Measurements from ENCODE around the gene FEM1C.
"Not testable (repeated sequence)": the region's sequence is repeated elsewhere in the genome, so short reads cannot be mapped to it uniquely, and the experiment has no call there.

Gene FEM1C

DNA sequence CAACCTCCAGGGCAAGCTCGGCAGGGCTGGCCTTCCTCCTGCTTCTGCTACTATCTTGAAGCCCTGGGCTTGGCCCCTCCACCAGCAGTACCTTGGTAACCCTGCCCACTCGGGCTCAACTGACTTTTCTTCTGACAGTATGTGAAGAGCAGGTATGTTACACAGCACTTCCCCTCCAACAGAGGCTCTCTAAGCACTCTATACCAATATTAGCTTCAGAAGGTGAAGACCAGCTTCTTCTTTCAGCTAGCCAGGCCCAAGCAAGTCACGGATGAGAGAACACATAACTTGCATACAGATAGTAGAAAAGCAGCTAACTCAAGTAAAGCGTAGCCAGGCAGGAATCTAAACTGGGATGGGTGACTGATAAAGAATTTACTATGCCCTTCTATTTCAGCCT, 64.3 kb downstream of the FEM1C start:
- no peaks in the 10 kb centered on the region for H3K9me3 ChIP-seq (ENCODE audit: insufficient read depth, low read depth, low read length)
- H2BK12ac ChIP-seq (ENCODE audit: low read length): no peak overlapping the region
- H3K79me1 ChIP-seq (ENCODE audit: low read length): no peaks in the 10 kb centered on the region
- no peaks in the 10 kb centered on the region for H3K79me2 ChIP-seq (ENCODE audit: control insufficient read depth, insufficient read depth, low read length, poor library complexity)
- H3K4me3 ChIP-seq (ENCODE audit: low read depth, low read length): no peak overlapping the region
- no peak overlapping the region for H2BK5ac ChIP-seq (ENCODE audit: low read depth, low read length, poor library complexity)
- no peaks in the 10 kb centered on the region for H3K4me1 ChIP-seq (ENCODE audit: control insufficient read depth in 1 of 2, insufficient read depth in 2 of 2, low read length in 2 of 2)
- H3K23ac ChIP-seq (ENCODE audit: low read length): no peak overlapping the region
- no peak overlapping the region for H3K14ac ChIP-seq (ENCODE audit: low read length)
- H3K18ac ChIP-seq (ENCODE audit: low read length): no peak overlapping the region
- DNase-seq: no peak
- no peak overlapping the region for H3K9ac ChIP-seq (ENCODE audit: low read length)
- H4K91ac ChIP-seq (ENCODE audit: low read depth, low read length): no peak overlapping the region
- no peak overlapping the region for H3K27ac ChIP-seq (ENCODE audit: low read depth, low read length)
- H3K36me3 ChIP-seq (ENCODE audit: control insufficient read depth in 1 of 2, insufficient read depth in 2 of 2, low read length in 2 of 2): no peaks in the 10 kb centered on the region
- H3K4ac ChIP-seq (ENCODE audit: low read depth, low read length): no peak overlapping the region
- no peak overlapping the region for H3K4me2 ChIP-seq (ENCODE audit: low read length)
- no peak overlapping the region for H4K12ac ChIP-seq (ENCODE audit: low read depth, low read length)
- H4K8ac ChIP-seq (ENCODE audit: low read depth, low read length): no peak overlapping the region
- H3K27me3 ChIP-seq (ENCODE audit: insufficient read depth, low read length): peaks cover 3% of the 10 kb centered on the region
- WGBS (ENCODE audit: extremely low coverage, insufficient coverage, insufficient read length): no CpG with 5 or more reads among the region's 4 CpGs
- H2BK120ac ChIP-seq (ENCODE audit: insufficient read depth, low read length, poor library complexity): no peak overlapping the region
- H2AK5ac ChIP-seq (ENCODE audit: low read length): no peak overlapping the region
- no peak overlapping the region for H2AFZ ChIP-seq (ENCODE audit: insufficient read depth, low read length, poor library complexity)

DNA sequence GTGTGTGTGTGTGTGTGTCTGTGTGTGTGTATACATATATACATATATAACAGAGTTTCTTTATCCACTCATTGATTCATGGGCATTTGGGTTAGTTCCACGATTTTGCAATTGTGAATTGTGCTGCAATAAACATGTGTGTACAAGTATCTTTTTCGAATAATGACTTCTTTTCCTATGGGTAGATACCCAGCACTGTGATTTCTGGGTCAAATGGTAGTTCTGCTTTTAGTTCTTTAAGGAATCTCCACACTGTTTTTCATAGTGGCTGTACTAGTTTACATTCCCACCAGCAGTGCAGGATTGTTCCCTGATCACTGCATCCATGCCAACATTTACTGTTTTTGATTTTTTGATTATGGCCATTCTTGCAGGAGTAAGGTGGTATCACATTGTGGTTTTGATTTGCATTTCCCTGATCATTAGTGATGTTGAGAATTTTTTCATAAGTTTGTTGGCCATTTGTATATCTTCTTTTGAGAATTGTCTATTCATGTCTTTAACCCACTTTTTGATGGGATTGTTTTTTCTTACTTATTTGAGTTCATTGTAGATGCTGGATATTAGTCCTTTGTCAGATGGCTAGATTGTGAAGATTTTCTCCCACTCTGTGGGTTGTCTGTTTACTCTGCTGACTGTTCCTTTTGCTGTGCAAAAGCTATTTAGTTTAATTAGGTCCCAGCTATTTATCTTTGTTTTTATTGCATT, 65.3 kb downstream of the FEM1C start:
- H4K91ac ChIP-seq (ENCODE audit: low read depth, low read length); H2BK5ac ChIP-seq (ENCODE audit: low read depth, low read length, poor library complexity); H3K27ac ChIP-seq (ENCODE audit: low read depth, low read length); DNase-seq; H2BK12ac ChIP-seq (ENCODE audit: low read length); H3K4ac ChIP-seq (ENCODE audit: low read depth, low read length); H4K12ac ChIP-seq (ENCODE audit: low read depth, low read length); H2AK5ac ChIP-seq (ENCODE audit: low read length); H3K9ac ChIP-seq (ENCODE audit: low read length); H3K9me3 ChIP-seq (ENCODE audit: insufficient read depth, low read depth, low read length); H2AFZ ChIP-seq (ENCODE audit: insufficient read depth, low read length, poor library complexity); H3K79me2 ChIP-seq (ENCODE audit: control insufficient read depth, insufficient read depth, low read length, poor library complexity); H4K8ac ChIP-seq (ENCODE audit: low read depth, low read length); H3K23ac ChIP-seq (ENCODE audit: low read length); H3K4me1 ChIP-seq (ENCODE audit: control insufficient read depth in 1 of 2, insufficient read depth in 2 of 2, low read length in 2 of 2); H2BK120ac ChIP-seq (ENCODE audit: insufficient read depth, low read length, poor library complexity); H3K4me3 ChIP-seq (ENCODE audit: low read depth, low read length); H3K27me3 ChIP-seq (ENCODE audit: insufficient read depth, low read length); H3K18ac ChIP-seq (ENCODE audit: low read length); H3K79me1 ChIP-seq (ENCODE audit: low read length); H3K36me3 ChIP-seq (ENCODE audit: control insufficient read depth in 1 of 2, insufficient read depth in 2 of 2, low read length in 2 of 2); H3K14ac ChIP-seq (ENCODE audit: low read length); H3K4me2 ChIP-seq (ENCODE audit: low read length): not testable (repeated sequence)
- no CpG with 5 or more reads among the region's 2 CpGs for WGBS (ENCODE audit: extremely low coverage, insufficient coverage, insufficient read length)

DNA sequence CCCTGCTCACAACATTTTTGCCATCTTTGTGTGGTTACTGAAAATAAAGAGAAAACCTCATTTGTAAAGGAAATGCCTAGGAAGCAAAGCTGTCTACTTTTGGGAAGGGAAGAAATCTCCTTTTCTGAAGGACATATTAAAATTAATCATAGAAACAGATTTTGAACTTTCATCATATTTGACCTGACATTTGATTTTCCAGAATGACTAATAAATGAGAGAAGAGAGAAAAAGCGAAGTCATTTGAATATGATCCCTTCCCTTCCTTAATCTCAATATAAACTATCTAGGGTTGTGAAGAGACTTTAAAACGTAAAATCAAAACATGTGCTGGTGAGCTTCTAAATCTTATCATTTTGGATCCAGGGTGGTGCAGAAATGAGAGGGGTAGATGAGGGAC, 66.3 kb downstream of the FEM1C start:
- Histone ChIP-seq H2AFZ (ENCODE audit: insufficient read depth, low read length, poor library complexity) (no peak overlapping the region), H3K4me1 (ENCODE audit: control insufficient read depth in 1 of 2, insufficient read depth in 2 of 2, low read length in 2 of 2) (no peaks in the 10 kb centered on the region), H4K8ac (ENCODE audit: low read depth, low read length) (no peak overlapping the region), H3K23ac (ENCODE audit: low read length) (no peak overlapping the region), H4K12ac (ENCODE audit: low read depth, low read length) (no peak overlapping the region), H3K9ac (ENCODE audit: low read length) (no peak overlapping the region), H3K36me3 (ENCODE audit: control insufficient read depth in 1 of 2, insufficient read depth in 2 of 2, low read length in 2 of 2) (no peaks in the 10 kb centered on the region), H3K18ac (ENCODE audit: low read length) (no peak overlapping the region), H3K79me1 (ENCODE audit: low read length) (no peaks in the 10 kb centered on the region), H3K4me3 (ENCODE audit: low read depth, low read length) (no peak overlapping the region), H3K4me2 (ENCODE audit: low read length) (no peak overlapping the region), H3K27me3 (ENCODE audit: insufficient read depth, low read length) (peaks cover 3% of the 10 kb centered on the region), H3K9me3 (ENCODE audit: insufficient read depth, low read depth, low read length) (no peaks in the 10 kb centered on the region), H2BK5ac (ENCODE audit: low read depth, low read length, poor library complexity) (no peak overlapping the region), H2AK5ac (ENCODE audit: low read length) (no peak overlapping the region), H3K14ac (ENCODE audit: low read length) (no peak overlapping the region), H3K79me2 (ENCODE audit: control insufficient read depth, insufficient read depth, low read length, poor library complexity) (no peaks in the 10 kb centered on the region), H2BK120ac (ENCODE audit: insufficient read depth, low read length, poor library complexity) (no peak overlapping the region), H4K91ac (ENCODE audit: low read depth, low read length) (no peak overlapping the region), H3K27ac (ENCODE audit: low read depth, low read length) (no peak overlapping the region), H2BK12ac (ENCODE audit: low read length) (no peak overlapping the region), H3K4ac (ENCODE audit: low read depth, low read length) (no peak overlapping the region)
- WGBS (ENCODE audit: extremely low coverage, insufficient coverage, insufficient read length): no CpG with 5 or more reads among the region's 2 CpGs
- DNase-seq: no peak

DNA sequence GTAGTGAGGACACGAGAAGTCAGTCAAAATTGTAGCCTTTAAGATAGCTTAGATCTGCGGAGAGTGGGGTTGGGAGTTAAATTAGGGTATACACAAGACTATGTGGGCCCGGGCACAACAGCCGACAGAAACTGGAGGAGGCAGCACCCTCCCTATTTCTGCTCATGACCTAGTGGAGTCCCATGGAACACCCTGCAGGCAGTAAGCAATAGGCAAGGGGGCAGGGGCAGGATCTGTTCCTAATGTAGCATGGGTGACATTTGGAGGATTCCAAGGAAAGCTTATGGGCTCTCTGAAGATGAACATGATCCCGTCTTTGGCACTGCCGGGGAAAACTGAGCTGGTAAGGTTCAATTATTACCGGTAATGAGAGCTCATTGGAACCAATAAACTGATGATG, 67.0 kb downstream of the FEM1C start:
- Histone ChIP-seq H3K79me1 (ENCODE audit: low read length) (no peaks in the 10 kb centered on the region), H2AFZ (ENCODE audit: insufficient read depth, low read length, poor library complexity) (no peak overlapping the region), H3K36me3 (ENCODE audit: control insufficient read depth in 1 of 2, insufficient read depth in 2 of 2, low read length in 2 of 2) (no peaks in the 10 kb centered on the region), H3K9me3 (ENCODE audit: insufficient read depth, low read depth, low read length) (no peaks in the 10 kb centered on the region), H3K18ac (ENCODE audit: low read length) (no peak overlapping the region), H4K91ac (ENCODE audit: low read depth, low read length) (no peak overlapping the region), H2BK12ac (ENCODE audit: low read length) (no peak overlapping the region), H3K14ac (ENCODE audit: low read length) (no peak overlapping the region), H3K4ac (ENCODE audit: low read depth, low read length) (no peak overlapping the region), H4K12ac (ENCODE audit: low read depth, low read length) (no peak overlapping the region), H3K9ac (ENCODE audit: low read length) (no peak overlapping the region), H3K4me2 (ENCODE audit: low read length) (no peak overlapping the region), H4K8ac (ENCODE audit: low read depth, low read length) (no peak overlapping the region), H3K79me2 (ENCODE audit: control insufficient read depth, insufficient read depth, low read length, poor library complexity) (no peaks in the 10 kb centered on the region), H2AK5ac (ENCODE audit: low read length) (no peak overlapping the region), H3K23ac (ENCODE audit: low read length) (no peak overlapping the region), H2BK5ac (ENCODE audit: low read depth, low read length, poor library complexity) (no peak overlapping the region), H3K27me3 (ENCODE audit: insufficient read depth, low read length) (peaks cover 3% of the 10 kb centered on the region), H3K27ac (ENCODE audit: low read depth, low read length) (no peak overlapping the region), H3K4me3 (ENCODE audit: low read depth, low read length) (no peak overlapping the region), H3K4me1 (ENCODE audit: control insufficient read depth in 1 of 2, insufficient read depth in 2 of 2, low read length in 2 of 2) (no peaks in the 10 kb centered on the region), H2BK120ac (ENCODE audit: insufficient read depth, low read length, poor library complexity) (no peak overlapping the region)
- WGBS (ENCODE audit: extremely low coverage, insufficient coverage, insufficient read length): no CpG with 5 or more reads among the region's 7 CpGs
- no peak for DNase-seq

All from trophoblast cell (in vitro differentiated cells and primary cell).